ENCODE measurements around the gene SCAF8.
"Not testable (repeated sequence)": the region's sequence is repeated elsewhere in the genome, so short reads cannot be mapped to it uniquely, and the experiment has no call there.

SCAF8 gene

GRCh38 chr6:154806804-154807203, 73.6 kb downstream of the SCAF8 start:
- no peaks in the 10 kb centered on the region for H3K27me3 ChIP-seq (replicated peaks)
- in situ Hi-C loops (cut with HindIII; ENCODE audit: low pct_ligation_motif_present, low sequenced_read_pairs) = no loop called here
- peaks cover 39% of the 10 kb centered on the region for H3K36me3 ChIP-seq (replicated peaks)
- DNase-seq = no peak
- no peak for TF ChIP-seq CTCF (IDR thresholded peaks at IDR 0.05; ENCODE audit: low read depth, low read length, missing control alignments)
- no peak overlapping the region for H3K27ac ChIP-seq
- H3K4me3 ChIP-seq (ENCODE audit: low read depth, low read length) = no peak overlapping the region

GRCh38 chr6:154811663-154812062, 78.4 kb downstream of the SCAF8 start:
- H3K27ac ChIP-seq; H3K27me3 ChIP-seq (replicated peaks); in situ Hi-C loops (cut with HindIII; ENCODE audit: low pct_ligation_motif_present, low sequenced_read_pairs); H3K4me3 ChIP-seq (ENCODE audit: low read depth, low read length); DNase-seq: not testable (repeated sequence)
- H3K36me3 ChIP-seq (replicated peaks) = peaks cover 51% of the 10 kb centered on the region

- Histone ChIP-seq H3K27ac (no peak overlapping the region), H3K27me3 (replicated peaks) (no peaks in the 10 kb centered on the region), H3K4me3 (ENCODE audit: low read depth, low read length) (no peak overlapping the region), H3K36me3 (replicated peaks) (peaks cover 48% of the 10 kb centered on the region)
- TF ChIP-seq CTCF (IDR thresholded peaks at IDR 0.05; ENCODE audit: low read depth, low read length, missing control alignments) = no peak
- no peak for DNase-seq
- in situ Hi-C loops (cut with HindIII; ENCODE audit: low pct_ligation_motif_present, low sequenced_read_pairs) = no loop called here
Measured at GRCh38 chr6:154814063-154814462, 80.8 kb downstream of the SCAF8 start.

GRCh38 chr6:154815938-154816820, 83.0 kb downstream of the SCAF8 start:
- H3K4me3 ChIP-seq (ENCODE audit: low read depth, low read length) = no peak overlapping the region
- no peak for TF ChIP-seq CTCF (IDR thresholded peaks at IDR 0.05; ENCODE audit: low read depth, low read length, missing control alignments)
- peaks cover 43% of the 10 kb centered on the region for H3K36me3 ChIP-seq (replicated peaks)
- in situ Hi-C loops (cut with HindIII; ENCODE audit: low pct_ligation_motif_present, low sequenced_read_pairs) = no loop called here
- no peaks in the 10 kb centered on the region for H3K27me3 ChIP-seq (replicated peaks)
- H3K27ac ChIP-seq = peak overlapping the region; percentile 31
- peak; percentile 25 for DNase-seq

- no peak for DNase-seq
- Histone ChIP-seq H3K36me3 (replicated peaks) (peaks cover 31% of the 10 kb centered on the region), H3K4me3 (ENCODE audit: low read depth, low read length) (no peak overlapping the region), H3K27me3 (replicated peaks) (no peaks in the 10 kb centered on the region), H3K27ac (no peak overlapping the region)
- no peak for TF ChIP-seq CTCF (IDR thresholded peaks at IDR 0.05; ENCODE audit: low read depth, low read length, missing control alignments)
- in situ Hi-C loops (cut with HindIII; ENCODE audit: low pct_ligation_motif_present, low sequenced_read_pairs) = no loop called here
Measured at GRCh38 chr6:154821099-154821498, 87.9 kb downstream of the SCAF8 start.

- in situ Hi-C loops (cut with HindIII; ENCODE audit: low pct_ligation_motif_present, low sequenced_read_pairs) = no loop called here
- no peak for DNase-seq
- H3K36me3 ChIP-seq (replicated peaks) = peaks cover 28% of the 10 kb centered on the region
- H3K4me3 ChIP-seq (ENCODE audit: low read depth, low read length) = no peak overlapping the region
- TF ChIP-seq CTCF (IDR thresholded peaks at IDR 0.05; ENCODE audit: low read depth, low read length, missing control alignments) = no peak
- no peaks in the 10 kb centered on the region for H3K27me3 ChIP-seq (replicated peaks)
- no peak overlapping the region for H3K27ac ChIP-seq
Measured at GRCh38 chr6:154821638-154822037, 88.4 kb downstream of the SCAF8 start.

Data from brain microvascular endothelial cell (primary cell).